ENCODE measurements around the gene ATOX1.
"Not testable (repeated sequence)": the region's sequence is repeated elsewhere in the genome, so short reads cannot be mapped to it uniquely, and the experiment has no call there.

The ATOX1 gene

DNA sequence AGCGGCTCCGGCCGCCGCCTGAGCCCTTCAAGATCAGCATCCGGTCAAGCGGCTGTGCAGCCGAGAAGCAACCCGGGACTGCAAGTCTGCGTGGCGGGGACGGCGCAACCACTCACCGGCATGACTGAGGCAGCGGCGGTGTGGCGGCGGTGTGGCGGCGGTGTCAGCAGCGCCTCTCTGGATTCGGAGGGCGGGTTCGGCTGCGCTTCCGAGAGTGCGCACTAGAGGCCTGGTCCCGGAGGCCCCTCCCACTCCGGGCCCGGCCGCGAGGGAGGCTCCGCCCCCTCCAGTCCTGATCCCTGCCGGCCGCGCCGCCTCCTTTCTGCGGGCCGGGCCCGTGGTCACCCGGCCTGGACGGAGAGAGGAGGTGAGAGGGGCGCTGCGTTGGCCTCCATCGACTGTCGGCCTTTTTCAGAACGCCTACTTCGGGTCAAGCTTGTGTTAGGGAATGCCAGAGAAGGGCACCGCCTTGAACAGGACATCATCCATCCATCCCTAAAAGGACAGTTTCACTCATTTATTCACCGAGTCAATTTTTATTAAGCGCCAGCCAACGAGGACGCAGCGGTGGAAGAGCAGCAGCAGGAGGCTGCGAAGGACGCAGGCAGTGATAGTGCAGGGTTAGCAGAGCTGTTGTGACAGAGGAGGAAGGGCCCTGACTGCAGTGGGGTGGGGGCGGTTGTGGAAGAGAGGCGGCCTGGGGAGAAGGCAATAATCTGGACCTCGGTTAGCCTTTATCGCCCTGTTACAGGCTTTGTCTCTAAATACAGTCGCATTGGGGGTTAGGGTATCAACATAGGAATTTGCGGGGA is at the start of gene ATOX1:
TSS of gene ATOX1 (minus strand) at position 202 of the 812 bp plus-strand sequence. CDS start at position 122, 80 bp downstream.
- DNase-seq, result peak; percentile 61

DNA sequence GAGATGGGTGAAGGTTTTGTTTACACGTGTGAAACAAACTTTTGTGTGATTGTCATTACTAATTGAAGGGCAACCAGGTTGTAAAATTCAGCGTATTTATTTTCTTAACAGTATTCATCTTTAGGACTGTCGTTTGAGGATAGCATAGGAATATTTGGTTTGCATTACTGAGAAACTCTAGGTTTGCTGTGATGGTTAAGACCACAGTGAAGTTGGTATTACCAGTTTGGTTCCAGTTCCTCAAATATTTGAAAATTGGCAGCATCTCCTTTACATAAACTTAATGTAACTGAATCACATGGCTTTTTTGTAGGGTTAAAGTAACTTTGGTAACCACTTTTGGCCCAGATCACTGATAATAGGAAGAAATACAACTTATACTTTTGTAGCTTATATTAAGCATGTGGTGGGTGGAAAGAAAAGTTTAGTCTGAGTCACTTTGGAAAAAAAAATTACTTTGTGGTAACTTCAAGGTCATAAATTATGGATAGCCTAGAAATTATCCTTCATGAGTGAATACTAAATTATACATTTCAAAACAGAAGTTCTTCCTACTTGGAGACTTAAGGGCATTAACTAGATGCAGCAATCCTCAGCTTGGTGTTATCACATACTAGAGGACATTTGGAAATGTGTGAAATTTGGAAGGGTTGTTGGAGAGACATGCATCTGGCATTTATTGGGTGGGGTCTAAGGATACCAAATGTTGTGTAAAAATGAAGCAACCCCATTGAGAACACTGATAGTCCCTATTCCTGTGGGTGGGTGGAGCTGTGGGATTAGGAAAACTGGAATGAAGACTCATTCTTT is 47.2 kb upstream of the ATOX1 start:
- no peak for DNase-seq

GRCh38 chr5:151800532-151800931 is 42.1 kb upstream of the ATOX1 start:
- no peak for DNase-seq

GRCh38 chr5:151799407-151799806 is 41.0 kb upstream of the ATOX1 start:
- DNase-seq, result no peak

DNA sequence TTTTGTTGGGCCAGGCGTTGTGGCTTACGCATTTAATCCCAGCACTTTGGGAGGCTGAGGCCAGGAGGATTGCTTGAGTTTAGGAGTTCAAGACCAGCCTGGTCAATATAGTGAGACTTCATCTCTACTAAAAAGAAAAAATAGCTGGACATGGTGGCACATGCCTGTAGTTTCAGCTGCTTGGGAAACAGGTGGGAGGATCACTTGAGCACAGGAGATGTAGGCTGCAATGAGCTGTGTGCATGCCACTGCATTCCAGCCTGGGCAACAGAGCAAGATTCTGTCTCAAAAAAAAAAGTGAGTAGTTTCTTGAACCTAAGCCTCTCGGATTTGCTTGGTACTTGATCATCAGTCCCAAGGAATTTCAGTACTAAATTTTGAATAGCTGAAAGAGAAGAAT is 40.2 kb upstream of the ATOX1 start:
- DNase-seq, result no peak

DNA sequence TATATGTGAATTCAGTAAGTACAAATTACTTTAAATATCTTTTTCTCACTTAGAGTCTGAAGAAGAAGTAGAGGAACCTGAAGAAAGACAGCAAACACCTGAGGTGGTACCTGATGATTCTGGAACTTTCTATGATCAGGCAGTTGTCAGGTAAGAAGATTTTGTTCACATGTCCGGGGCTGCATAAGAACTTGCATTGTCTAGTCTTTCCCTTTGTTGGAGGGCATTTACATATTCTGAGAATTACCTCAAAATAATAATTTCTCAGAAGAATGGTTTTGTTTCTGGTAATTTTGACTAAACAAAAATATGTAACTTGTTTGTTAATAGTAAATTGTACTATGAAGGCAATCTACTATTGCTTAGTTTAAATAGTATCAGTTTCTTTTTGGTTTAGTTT is 37.0 kb upstream of the ATOX1 start:
- DNase-seq, result no peak

DNA sequence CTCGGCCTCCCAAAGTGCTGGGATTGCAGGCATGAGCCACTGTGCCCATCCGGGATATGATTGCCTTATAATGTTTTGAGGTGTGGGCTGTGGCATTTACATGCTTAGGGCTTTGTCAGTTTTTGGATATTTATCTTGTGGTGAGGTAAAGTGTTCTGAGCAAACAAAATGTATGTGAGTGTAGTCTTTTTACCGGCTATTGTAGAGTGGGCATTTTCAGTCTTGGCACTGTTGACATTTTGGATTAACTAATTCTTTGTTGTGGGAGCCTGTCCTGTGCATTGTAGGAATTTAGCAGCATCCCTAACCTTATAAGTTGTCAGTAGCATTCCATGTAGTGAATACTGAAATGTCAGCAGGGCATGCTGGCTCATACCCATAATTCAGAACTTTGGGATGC is 34.9 kb upstream of the ATOX1 start:
- DNase-seq, result no peak

- no peak for DNase-seq
These were observed 29.4 kb upstream of the ATOX1 start for GRCh38 chr5:151787817-151788216.

DNA sequence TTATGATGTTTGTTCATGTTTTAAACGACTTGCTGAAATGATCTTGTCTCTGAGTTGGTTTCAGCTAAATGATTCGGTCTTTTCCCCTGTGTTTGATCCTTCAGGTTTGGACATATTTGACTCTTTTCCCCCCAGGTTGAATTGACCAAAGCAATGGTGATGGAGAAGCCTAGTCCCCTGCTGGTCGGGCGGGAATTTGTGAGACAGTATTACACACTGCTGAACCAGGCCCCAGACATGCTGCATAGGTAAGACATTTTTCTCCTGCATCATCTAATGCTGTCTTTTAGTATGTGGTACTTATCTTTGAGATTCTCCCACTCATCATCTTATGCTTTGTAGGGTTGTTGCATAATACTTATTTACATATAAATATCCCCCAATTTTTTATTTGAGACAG is 28.0 kb upstream of the ATOX1 start:
- DNase-seq, result no peak

- DNase-seq, result no peak
These were observed 25.7 kb upstream of the ATOX1 start for GRCh38 chr5:151784141-151784540.

DNA sequence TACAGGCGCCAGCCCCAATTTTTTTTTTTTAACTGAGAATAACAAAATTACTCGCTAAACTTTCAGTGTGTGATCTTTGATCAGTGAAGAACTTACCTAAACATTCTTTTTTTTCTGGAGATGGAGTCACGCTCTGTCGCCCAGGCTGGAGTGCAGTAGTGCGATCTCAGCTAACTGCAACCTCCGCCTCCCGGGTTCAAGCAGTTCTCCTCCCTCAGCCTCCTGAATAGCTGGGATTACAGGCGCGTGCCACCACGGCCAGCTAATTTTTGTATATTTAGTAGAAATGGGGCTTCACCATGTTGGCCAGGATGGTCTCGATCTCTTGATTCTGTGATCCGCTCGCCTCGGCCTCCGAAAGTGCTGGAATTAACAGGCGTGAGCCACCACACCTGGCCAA is 25.2 kb upstream of the ATOX1 start:
- DNase-seq, result not testable (repeated sequence)

DNA sequence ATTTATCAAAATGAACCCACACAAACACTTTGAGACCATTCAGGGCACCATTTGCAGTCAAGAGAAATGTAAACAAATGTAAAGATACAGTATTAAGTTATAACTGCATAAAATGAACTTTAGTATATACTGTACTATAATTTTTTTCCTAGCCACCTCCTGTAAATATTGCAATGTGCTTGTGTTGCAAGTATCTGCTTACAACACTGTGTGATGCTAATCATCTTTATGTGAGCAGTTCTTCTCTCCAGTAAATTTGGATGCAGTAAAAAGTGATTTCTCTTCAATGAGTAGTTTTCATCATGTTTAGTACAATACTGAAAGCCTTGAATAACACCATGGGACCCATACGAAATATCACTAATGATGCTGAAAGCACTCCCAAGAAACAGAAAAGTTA is 22.8 kb upstream of the ATOX1 start:
- DNase-seq, result no peak

- DNase-seq, result no peak
These were observed 21.9 kb upstream of the ATOX1 start for GRCh38 chr5:151780348-151780747.

DNA sequence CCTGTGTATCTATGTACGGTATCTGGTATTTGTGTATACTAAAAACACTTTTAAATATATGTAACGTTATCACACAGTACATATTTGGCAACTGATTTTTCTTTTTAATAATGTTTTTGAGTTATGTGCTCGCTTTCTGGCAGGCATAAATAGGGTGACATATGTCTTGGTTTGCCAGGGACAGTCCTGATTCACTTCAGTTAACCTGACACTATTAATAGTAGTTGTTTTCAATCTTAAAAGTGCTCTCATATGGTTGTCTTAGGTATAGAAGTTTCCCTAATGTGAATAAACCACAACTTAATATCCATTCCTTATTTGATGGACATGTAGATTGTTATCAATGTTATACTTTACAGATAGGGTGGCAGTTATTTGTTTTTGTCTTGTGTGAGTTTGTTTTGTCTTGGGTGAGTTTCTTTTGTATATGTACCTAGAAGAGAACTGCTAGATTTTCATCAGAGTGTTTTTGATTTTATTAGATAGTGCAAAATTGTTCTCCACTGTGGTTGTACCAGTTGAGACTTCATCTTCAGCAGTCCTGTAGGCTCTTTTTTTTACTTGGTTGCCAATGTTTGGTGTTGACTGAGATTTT is 21.2 kb upstream of the ATOX1 start:
- no peak for DNase-seq

GRCh38 chr5:151775025-151775606 is 16.7 kb upstream of the ATOX1 start:
- DNase-seq, result no peak

DNA sequence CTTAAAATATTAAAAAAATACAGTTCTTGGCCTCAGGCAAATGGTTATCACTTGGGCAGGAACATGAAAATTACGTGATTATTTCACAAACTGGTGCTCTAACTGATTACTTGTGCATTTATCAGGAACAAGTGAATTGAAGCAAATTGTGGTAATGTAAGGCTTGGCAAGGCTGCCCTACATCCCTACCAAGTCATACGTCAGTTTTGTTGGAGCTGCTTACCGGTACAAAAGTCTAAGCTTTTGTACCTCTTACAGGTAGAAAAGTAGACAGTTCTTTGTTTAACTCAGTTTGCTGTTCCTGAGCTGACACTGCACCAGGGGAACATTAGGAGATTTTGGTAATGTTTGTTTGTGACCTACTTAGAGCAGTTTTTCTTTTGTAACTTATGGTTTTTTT is 15.5 kb upstream of the ATOX1 start:
- DNase-seq, result no peak

DNA sequence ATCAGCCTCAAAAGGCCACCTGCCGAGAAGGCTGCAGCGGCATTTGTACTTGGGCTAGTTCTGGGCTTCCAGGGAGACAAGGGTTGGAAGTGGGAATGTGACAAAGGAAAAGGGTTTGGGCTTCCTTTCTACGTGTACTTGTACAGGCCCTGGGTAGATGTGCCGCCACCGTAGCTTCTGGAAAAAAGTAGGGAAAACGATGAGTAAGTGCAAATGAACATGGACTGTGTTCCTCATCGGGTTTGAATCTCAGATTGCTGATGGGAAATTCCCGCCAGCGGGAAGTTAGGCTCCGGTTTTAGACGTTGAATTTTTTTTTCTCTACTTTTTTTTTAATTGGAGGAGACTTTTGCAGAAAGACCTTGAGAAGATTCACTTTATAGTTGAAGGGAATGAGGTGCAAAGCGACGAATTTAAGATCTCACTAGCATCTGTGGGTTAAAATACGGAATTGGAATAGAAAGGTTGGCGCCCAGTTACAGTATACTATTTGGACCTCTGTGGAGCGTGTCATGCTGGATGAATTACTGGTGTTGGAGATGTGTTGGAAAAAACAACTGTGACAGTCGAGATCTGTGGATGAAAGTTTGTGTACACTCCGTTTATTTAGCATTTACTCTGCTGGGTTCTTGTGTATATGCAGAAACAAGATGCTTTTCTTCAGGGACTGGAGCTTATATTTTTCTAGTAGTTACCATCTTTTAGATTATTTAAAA is 14.6 kb upstream of the ATOX1 start:
- DNase-seq, result no peak

GRCh38 chr5:151772029-151772845 is 13.8 kb upstream of the ATOX1 start:
- DNase-seq, result no peak

GRCh38 chr5:151771259-151772028 is 13.0 kb upstream of the ATOX1 start, which contains the start of gene G3BP1:
Gene G3BP1, plus strand, starts transcription at chr5:151771954. Its CDS starts 14,667 bp downstream, at chr5:151786621.
- DNase-seq, result peak; percentile 100

DNA sequence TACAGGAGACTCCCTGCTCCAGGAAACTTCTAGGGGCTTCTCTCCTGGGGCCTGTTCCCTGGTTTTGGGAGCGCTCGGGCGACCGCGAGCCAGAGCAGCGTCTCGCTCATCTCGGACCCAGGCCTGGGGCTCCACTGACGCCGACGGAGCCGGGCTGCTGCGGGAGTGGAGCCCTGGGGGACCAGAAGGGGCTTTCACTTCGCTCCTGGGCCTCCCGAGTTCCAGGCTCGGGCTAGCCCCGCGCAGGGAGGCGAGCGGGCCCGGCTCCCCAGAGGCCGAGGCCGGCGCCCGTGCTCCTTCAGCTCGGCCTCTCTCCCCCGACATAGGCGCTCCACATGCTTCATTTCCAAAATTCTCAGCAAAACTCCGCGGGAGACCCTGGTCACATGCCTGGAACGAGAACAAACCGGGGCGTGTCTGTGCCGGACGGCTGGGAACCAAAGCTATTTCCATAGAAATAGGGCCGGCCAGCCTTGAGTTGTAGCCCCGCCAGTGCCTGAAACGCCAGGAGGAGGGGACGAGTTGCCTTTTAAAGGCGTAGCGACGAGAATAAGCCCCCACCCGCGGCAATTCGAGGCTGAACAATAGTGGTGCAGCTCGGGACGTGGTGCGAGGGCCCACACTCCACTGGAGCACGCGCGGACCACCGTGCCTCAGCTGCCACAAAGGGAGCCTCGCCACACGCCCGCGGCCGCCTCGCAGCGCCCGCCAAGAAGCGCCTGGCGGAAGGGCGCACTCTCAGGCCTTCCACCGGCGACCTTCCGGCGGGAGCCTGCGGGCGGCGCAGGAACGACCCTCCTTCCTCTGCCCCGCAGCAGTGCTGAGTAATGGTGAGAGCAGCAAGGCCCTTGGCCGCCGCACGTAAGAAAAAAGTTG is 12.2 kb upstream of the ATOX1 start:
- DNase-seq, result peak; percentile 63

Data from NCI-H748 treated with DMSO at 0.1 percent for 48 hours (cell line).